ENCODE measurements around the gene CALCB.
A peak's percentile ranks its signal among the peaks of the same experiment; 100 is the strongest.
"Not testable (repeated sequence)": the region's sequence is repeated elsewhere in the genome, so short reads cannot be mapped to it uniquely, and the experiment has no call there.

CALCB gene
- 0 to 0.27 (median 0.08) reads per million in 18 experiments for total RNA-seq

GRCh38 chr11:15073361-15074205 lies at the start of gene CALCB:
Gene CALCB (plus strand): TSS chr11:15073593. CDS start chr11:15074719, 1,126 bp downstream.
- no peak for DNase-seq

GRCh38 chr11:15027011-15027410 lies 46.4 kb upstream of the CALCB start:
- DNase-seq = no peak

GRCh38 chr11:15027956-15028355 lies 45.4 kb upstream of the CALCB start:
- no peak for DNase-seq

- DNase-seq = no peak
Measured at GRCh38 chr11:15028379-15028778, 45.0 kb upstream of the CALCB start.

GRCh38 chr11:15031945-15032344 lies 41.4 kb upstream of the CALCB start:
- DNase-seq = not testable (repeated sequence)

GRCh38 chr11:15034687-15035267 lies 38.6 kb upstream of the CALCB start:
- DNase-seq = no peak

- DNase-seq = no peak
Measured at GRCh38 chr11:15035283-15035682, 38.1 kb upstream of the CALCB start.

- DNase-seq = peak in 1 of 2 donors; percentile 7
Measured at GRCh38 chr11:15038963-15039362, 34.4 kb upstream of the CALCB start.

GRCh38 chr11:15045209-15045608 lies 28.2 kb upstream of the CALCB start:
- DNase-seq = no peak

- no peak for DNase-seq
Measured at GRCh38 chr11:15045891-15046290, 27.5 kb upstream of the CALCB start.

GRCh38 chr11:15046673-15047072 lies 26.7 kb upstream of the CALCB start:
- not testable (repeated sequence) for DNase-seq

GRCh38 chr11:15048616-15049015 lies 24.8 kb upstream of the CALCB start:
- DNase-seq = peak; percentile 20 to 30

GRCh38 chr11:15053191-15053685 lies 20.2 kb upstream of the CALCB start:
- DNase-seq = no peak

GRCh38 chr11:15055620-15056356 lies 17.6 kb upstream of the CALCB start:
- DNase-seq = no peak

GRCh38 chr11:15057329-15057728 lies 16.1 kb upstream of the CALCB start:
- DNase-seq = no peak

GRCh38 chr11:15059132-15059915 lies 14.1 kb upstream of the CALCB start:
- no peak for DNase-seq

- DNase-seq = no peak
Measured at GRCh38 chr11:15062599-15062998, 10.8 kb upstream of the CALCB start.

- DNase-seq = not testable (repeated sequence)
Measured at GRCh38 chr11:15069751-15070150, 3.6 kb upstream of the CALCB start.

GRCh38 chr11:15071556-15072255 lies 1.7 kb upstream of the CALCB start:
- no peak for DNase-seq

GRCh38 chr11:15072551-15073143 lies 746 bp upstream of the CALCB start:
- DNase-seq = no peak

Measured in inflammatory macrophage (primary cell).